Caco-2 (cell line): ENCODE measurements around the gene B4GALT7. TPM values are rescaled to one million over a fixed set of nuclear protein-coding genes. Genes with fewer than 3 reads are reported as not detected.

ENCODE experiments used
- BruUV-seq: library from RNA; stranded (reverse); fragments of 400-500 nt; replicated peaks from 2 replicates; lab custom pipeline; 2021; lab: Mats Ljungman, UMichigan
- CTCF ChIA-PET: fragments of 300-600 bp; sonication (Branson Sonifier 250); formaldehyde crosslinking; loops from one replicate; lab custom pipeline; 2022; ENCODE audit warnings: antibody characterized with exemption; lab: Charles Lee
- POLR2A ChIA-PET: fragments of 300-600 bp; sonication (Branson Sonifier 250); formaldehyde crosslinking; loops from one replicate; lab custom pipeline; 2022; ENCODE audit warnings: antibody characterized with exemption; lab: Charles Lee
- DNase-seq, 2 experiments: peaks; one replicate each; pipeline versions ENCODE4 v3.0.0 to v3.0.0-alpha.2; 2020 to 2022
- H3K27me3 ChIP-seq: replicated peaks from 2 replicates; pipeline ENCODE4 v1.6.0; 2011; ENCODE audit warnings: low read length; ENCODE audit not compliant: control insufficient read depth, insufficient read depth
- H3K36me3 ChIP-seq: 2 replicates; pipeline ENCODE4 v1.5.1; 2011; ENCODE audit warnings: low read length; ENCODE audit not compliant: control insufficient read depth, insufficient read depth
- H3K4me1 ChIP-seq: fragments of 250-450 bp; sonication (Bioruptor Pico); 2 replicates; pipeline ENCODE4 v1.5.1; 2020; ENCODE audit warnings: mild to moderate bottlenecking
- H3K4me3 ChIP-seq: 2 replicates; pipeline ENCODE4 v1.5.1; 2011; ENCODE audit warnings: low read depth, mild to moderate bottlenecking, control low read depth, low read length
- H3K9me3 ChIP-seq: fragments of 250-450 bp; sonication (Bioruptor Pico); 2 replicates; pipeline ENCODE4 v1.5.1; 2020; ENCODE audit warnings: mild to moderate bottlenecking, moderate library complexity
- H3K27ac Mint-ChIP-seq: one replicate; pipeline ENCODE4 v1.8.0; 2022; ENCODE audit warnings: mixed read lengths; ENCODE audit not compliant: unreplicated experiment
- H3K27me3 Mint-ChIP-seq: one replicate; pipeline ENCODE4 v1.8.0; 2022; ENCODE audit warnings: mixed read lengths; ENCODE audit not compliant: insufficient read depth, unreplicated experiment
- H3K36me3 Mint-ChIP-seq: one replicate; pipeline ENCODE4 v1.8.0; 2022; ENCODE audit warnings: mild to moderate bottlenecking, mixed read lengths; ENCODE audit not compliant: insufficient read depth, unreplicated experiment
- H3K4me1 Mint-ChIP-seq: one replicate; pipeline ENCODE4 v1.8.0; 2022; ENCODE audit warnings: low read depth, mixed read lengths; ENCODE audit not compliant: unreplicated experiment
- H3K4me3 Mint-ChIP-seq: one replicate; pipeline ENCODE4 v1.8.0; 2022; ENCODE audit warnings: mild to moderate bottlenecking, moderate library complexity, mixed read lengths; ENCODE audit not compliant: unreplicated experiment
- H3K9me3 Mint-ChIP-seq: one replicate; pipeline ENCODE4 v1.8.0; 2022; ENCODE audit warnings: mixed read lengths; ENCODE audit not compliant: unreplicated experiment
- CTCF ChIP-seq, 2 experiments: fragments of 200-600 bp in 1 of 2; IDR thresholded peaks; 1 replicate in 1 of 2; 2 replicates in 1 of 2; pipeline versions ENCODE4 v1.5.1 to v1.8.0; 2011 to 2022; ENCODE audit warnings: antibody characterized with exemption in 1 of 2, control low read depth in 1 of 2, inconsistent platforms in 1 of 2, low read depth in 1 of 2, low read length in 1 of 2, mild to moderate bottlenecking in 1 of 2, moderate library complexity in 1 of 2; ENCODE audit not compliant: insufficient read depth in 1 of 2, severe bottlenecking in 1 of 2, unreplicated experiment in 1 of 2
- intact Hi-C: fragments of 100-400 bp; cut with micrococcal nuclease; formaldehyde crosslinking; loops from one replicate; pipeline ENCODE4 v1.10.0; 2022; ENCODE audit not compliant: unreplicated experiment
- total RNA-seq: library from RNA; stranded (reverse); gene quantifications from 2 replicates; pipeline ENCODE4 v1.2.3, GENCODE V29; 2022

The B4GALT7 gene
- total RNA-seq, 1 experiment from 2014 or later: 30.0 TPM

- TF ChIP-seq CTCF (IDR thresholded peaks at IDR 0.05; ENCODE audit: insufficient read depth in 1 of 2, low read depth in 1 of 2, low read length in 1 of 2, severe bottlenecking in 1 of 2, unreplicated experiment in 1 of 2): no peak
- H3K4me3 Mint-ChIP-seq: peak within 1 kb of the TSS; percentile 84
- no peaks in the 10 kb centered on the region for H3K27me3 Mint-ChIP-seq
- no peaks in the 10 kb centered on the region for H3K9me3 Mint-ChIP-seq
- Histone ChIP-seq H3K27me3 (no peaks in the 10 kb centered on the region), H3K4me3 (peak within 1 kb of the TSS; percentile 87), H3K4me1 (peaks cover 22% of the 10 kb centered on the region), H3K9me3 (no peaks in the 10 kb centered on the region), H3K36me3 (peaks cover 15% of the 10 kb centered on the region)
- DNase-seq: peak; percentile 89 to 93
- H3K27ac Mint-ChIP-seq: peak within 1 kb of the TSS; percentile 88
- BruUV-seq: no TSS peak
- peaks cover 50% of the 10 kb centered on the region for H3K36me3 Mint-ChIP-seq
- POLR2A ChIA-PET: interaction anchor here (0.5 to 1.4 kb wide), 4 partner anchors 12 to 1055 kb away, joined by 3 to 7 read pairs (median 4); partner anchors contain the start of gene RNF44
- H3K4me1 Mint-ChIP-seq: peaks cover 20% of the 10 kb centered on the region
- intact Hi-C loops: no loop called here
- CTCF ChIA-PET: interaction anchor here (0.6 to 1.5 kb wide), 3 partner anchors 15 to 92 kb away, joined by 3 to 7 read pairs (median 4); no protein-coding TSS in a partner anchor
These were observed 7.7 kb upstream of the B4GALT7 start, which contains the start of gene TMED9 for GRCh38 chr5:177592010-177592834. TMED9 (plus strand) TSS chr5:177592203; CDS start chr5:177592215, 12 bp downstream.

GRCh38 chr5:177592905-177593304 is 7.0 kb upstream of the B4GALT7 start:
- ChIA-PET CTCF (interaction anchor here (1.5 kb wide), 1 partner anchor 15 kb away, joined by 7 read pairs; no protein-coding TSS in a partner anchor), POLR2A (interaction anchor here (0.7 to 1.4 kb wide), 2 partner anchors 11 to 470 kb away, joined by 3 to 7 read pairs; no protein-coding TSS in a partner anchor)
- Histone ChIP-seq H3K27me3 (no peaks in the 10 kb centered on the region), H3K36me3 (peaks cover 15% of the 10 kb centered on the region), H3K4me3 (peak overlapping the region; percentile 87), H3K4me1 (peaks cover 20% of the 10 kb centered on the region), H3K9me3 (no peaks in the 10 kb centered on the region)
- Mint-ChIP-seq H3K36me3 (peaks cover 50% of the 10 kb centered on the region), H3K4me1 (peaks cover 19% of the 10 kb centered on the region), H3K9me3 (no peaks in the 10 kb centered on the region), H3K27ac (peak overlapping the region; percentile 88), H3K27me3 (no peaks in the 10 kb centered on the region), H3K4me3 (peak overlapping the region; percentile 84)
- no peak for DNase-seq
- TSS peak; percentile 40 for BruUV-seq
- intact Hi-C loops: no loop called here
- no peak for TF ChIP-seq CTCF (IDR thresholded peaks at IDR 0.05; ENCODE audit: insufficient read depth in 1 of 2, low read depth in 1 of 2, low read length in 1 of 2, severe bottlenecking in 1 of 2, unreplicated experiment in 1 of 2)

- Mint-ChIP-seq H3K27me3 (no peaks in the 10 kb centered on the region), H3K4me3 (peak overlapping the region; percentile 84), H3K27ac (peak overlapping the region; percentile 88), H3K36me3 (peaks cover 54% of the 10 kb centered on the region), H3K9me3 (no peaks in the 10 kb centered on the region), H3K4me1 (peaks cover 13% of the 10 kb centered on the region)
- intact Hi-C loops: no loop called here
- ChIA-PET CTCF (no interaction called here), POLR2A (no interaction called here)
- Histone ChIP-seq H3K9me3 (no peaks in the 10 kb centered on the region), H3K4me1 (peaks cover 16% of the 10 kb centered on the region), H3K27me3 (no peaks in the 10 kb centered on the region), H3K4me3 (no peak overlapping the region), H3K36me3 (peaks cover 15% of the 10 kb centered on the region)
- peak in 1 of 2 experiments; percentile 25 for DNase-seq
- BruUV-seq: no TSS peak
- no peak for TF ChIP-seq CTCF (IDR thresholded peaks at IDR 0.05; ENCODE audit: insufficient read depth in 1 of 2, low read depth in 1 of 2, low read length in 1 of 2, severe bottlenecking in 1 of 2, unreplicated experiment in 1 of 2)
These were observed 6.4 kb upstream of the B4GALT7 start for GRCh38 chr5:177593511-177593910.
